Activated T-cell treated with anti-CD3 and anti-CD28 coated beads, Interleukin-2, amount 50 U/mL, for 48 hours (primary cell): Measurements from ENCODE around the gene GPNMB.

Experiments
- DNase-seq, 2 experiments: peaks; one replicate each; pipeline ENCODE4 v3.0.0-alpha.2; 2020

Gene GPNMB

GRCh38 chr7:23276376-23276775 is 29.8 kb downstream of the GPNMB start:
- DNase-seq, result no peak

GRCh38 chr7:23276947-23277346 is 30.4 kb downstream of the GPNMB start:
- DNase-seq, result no peak

- peak in 1 of 2 experiments; percentile 33 for DNase-seq
Observed at GRCh38 chr7:23277359-23277989, 30.9 kb downstream of the GPNMB start.

GRCh38 chr7:23279819-23280525 is 33.4 kb downstream of the GPNMB start:
- no peak for DNase-seq

DNA sequence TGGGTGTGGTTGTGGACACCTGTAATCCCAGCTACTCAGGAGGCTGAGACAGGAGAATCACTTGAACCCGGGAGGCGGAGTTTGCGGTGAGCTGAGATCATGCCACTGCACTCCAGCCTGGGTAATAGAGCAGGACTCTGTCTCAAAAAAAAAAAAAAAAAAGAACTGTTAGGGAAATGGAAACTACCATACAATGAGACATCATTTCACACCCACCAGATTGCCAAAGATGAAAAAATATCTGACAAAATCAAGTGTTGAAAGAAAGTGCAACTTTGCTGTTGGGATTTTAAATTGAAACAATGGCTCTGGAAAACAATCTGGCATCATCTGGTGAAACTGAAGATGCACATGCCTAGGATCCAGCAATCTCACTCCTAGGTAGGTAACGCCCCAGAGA is 36.5 kb downstream of the GPNMB start:
- no peak for DNase-seq

GRCh38 chr7:23284871-23285270 is 38.3 kb downstream of the GPNMB start:
- no peak for DNase-seq

DNA sequence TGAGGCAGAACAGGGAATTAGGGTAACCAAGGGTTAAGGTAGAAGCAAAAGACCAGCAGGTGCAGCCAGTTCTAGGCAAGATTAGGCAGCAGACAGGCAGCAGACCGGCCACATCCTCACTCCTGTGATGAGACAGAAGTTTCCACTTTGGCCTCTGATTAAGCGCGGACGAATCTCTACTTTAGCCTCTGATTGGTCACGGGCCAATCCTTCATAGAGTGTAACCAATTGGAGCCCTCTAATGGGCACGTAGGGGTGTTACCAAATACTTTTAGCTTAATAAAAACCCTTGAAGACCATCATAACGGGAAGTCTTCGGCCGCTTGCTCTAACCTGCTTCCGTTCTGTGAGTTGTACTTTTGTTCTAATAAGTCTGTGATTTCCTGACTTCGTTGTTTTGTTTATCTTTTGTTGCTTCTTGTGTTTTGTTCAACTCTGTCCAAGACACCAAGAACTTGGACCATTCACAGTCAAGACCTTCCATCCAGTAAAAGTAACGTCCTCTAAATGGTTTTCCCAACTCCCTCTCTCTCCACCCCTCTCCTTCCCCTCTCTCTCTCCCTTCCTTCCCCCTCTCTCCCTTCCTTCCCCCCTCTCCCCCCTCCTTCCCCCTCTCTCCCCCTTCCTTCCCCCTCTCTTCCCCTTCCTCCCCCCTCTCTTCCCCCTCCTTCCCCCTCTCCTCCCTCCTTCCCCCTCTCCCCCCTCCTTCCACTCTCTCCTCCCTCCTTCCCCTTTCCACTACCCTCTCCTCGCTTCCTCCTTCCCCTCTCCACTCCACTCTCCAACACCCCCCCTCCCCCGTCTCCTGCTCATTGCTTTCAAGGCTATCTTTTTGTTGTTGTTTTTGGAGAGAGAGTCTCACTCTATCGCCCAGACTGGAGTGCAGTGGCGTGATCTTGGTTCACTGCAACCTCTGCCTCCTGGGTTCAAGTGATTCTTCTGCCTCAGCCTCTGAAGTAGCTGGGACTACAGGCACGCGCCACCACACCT is 39.4 kb downstream of the GPNMB start:
- no peak for DNase-seq

DNA sequence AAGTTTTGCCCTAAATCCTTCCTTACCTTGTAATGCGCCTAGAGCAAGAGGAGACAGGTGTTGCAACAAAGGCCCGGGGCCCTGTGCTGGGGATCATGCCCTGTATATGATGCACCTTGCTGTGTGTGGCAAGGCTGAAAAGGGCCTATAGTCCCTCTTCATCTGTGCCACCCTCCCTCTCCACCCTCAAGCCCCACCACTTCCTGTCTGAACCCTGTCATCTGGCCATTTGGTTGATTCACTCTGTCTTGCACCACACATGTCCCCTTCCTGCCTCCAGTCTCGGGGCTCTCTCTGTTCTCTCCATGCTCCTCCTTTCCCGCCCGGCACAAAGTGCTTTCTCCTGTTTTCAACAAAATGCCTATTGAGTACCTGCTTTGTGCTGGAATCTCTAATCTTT is 41.0 kb downstream of the GPNMB start:
- DNase-seq, result no peak

DNA sequence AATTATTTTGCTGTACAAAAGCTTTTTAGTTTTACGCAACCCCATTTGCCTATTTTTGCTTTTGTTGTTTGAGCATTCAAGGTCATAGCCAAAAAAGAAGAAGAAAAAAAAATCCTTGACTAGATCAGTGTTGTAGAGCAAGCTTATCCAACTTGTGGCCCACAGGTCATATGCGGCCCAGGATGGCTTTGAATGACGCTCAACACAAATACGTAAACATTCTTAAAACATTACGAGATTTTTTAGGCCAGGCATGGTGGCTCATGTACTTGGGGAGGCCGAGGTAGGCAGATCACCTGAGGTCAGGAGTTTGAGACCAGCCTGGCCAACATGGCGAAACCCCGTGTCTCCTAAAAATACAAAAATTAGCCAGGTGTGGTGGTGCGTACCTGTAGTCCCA is 44.4 kb downstream of the GPNMB start:
- DNase-seq, result no peak

GRCh38 chr7:23291957-23292560 is 45.5 kb downstream of the GPNMB start:
- DNase-seq, result no peak

DNA sequence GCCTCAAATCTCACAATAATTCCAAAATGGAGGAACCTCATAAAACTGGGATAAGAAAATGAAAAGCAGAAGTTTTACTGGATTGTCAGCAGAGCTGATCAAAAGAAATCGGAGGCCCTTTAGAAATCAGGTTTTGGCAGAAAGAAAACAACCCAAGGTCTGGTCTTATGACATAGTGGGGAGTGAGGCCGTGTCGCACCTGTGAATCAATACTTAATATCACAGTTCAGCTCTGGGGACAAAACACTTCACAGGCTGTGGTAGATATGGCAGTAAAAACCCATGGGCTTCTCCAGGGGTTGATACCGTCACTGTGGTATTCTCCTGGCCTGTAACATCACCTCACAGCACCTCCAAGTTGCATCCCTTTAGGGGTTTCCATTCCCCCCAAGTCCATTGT is 46.0 kb downstream of the GPNMB start:
- DNase-seq, result no peak

GRCh38 chr7:23293500-23294073 is 47.0 kb downstream of the GPNMB start:
- DNase-seq, result no peak

DNA sequence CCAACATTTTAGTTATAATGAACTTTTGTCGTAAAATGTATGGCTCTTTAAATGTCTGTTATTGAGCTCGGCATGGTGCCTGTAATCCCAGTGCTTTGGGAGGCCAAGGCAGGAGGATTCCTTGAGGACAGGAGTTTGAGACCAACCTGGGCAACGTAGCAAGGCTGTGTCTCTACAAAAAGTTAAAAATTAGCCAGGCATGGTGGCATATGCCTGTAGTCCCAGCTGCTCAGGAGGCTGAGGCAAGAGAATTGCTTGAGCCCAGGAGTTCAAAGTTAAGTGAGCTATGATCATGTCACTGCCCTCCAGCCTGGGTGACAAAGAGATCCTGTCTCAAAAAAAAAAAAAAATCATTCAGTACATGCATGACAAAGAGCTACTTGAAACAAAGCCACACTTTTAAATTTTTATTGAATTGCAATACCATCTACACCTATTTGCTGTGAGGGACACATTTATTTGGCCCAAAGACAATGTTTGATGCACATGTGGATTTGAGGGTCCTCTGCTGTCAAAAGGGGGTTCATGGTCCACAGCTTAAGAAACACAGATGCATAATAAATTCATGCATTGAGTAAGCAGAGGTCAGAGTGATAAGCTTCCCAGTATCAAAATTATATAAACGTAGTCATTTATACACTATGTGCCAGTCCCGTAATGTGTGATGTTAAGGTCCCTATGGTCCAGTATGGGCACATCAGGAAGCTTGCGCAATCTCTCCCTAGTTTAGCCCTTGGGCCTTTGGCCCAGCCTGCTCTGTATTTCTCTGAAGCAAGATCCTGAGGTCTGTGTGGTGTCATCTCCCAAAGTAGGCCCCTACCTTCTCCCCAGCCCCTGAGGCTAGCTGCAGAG is 48.2 kb downstream of the GPNMB start:
- no peak for DNase-seq

- no peak for DNase-seq
Observed at GRCh38 chr7:23295401-23295697, 48.8 kb downstream of the GPNMB start.

- no peak for DNase-seq
Observed at GRCh38 chr7:23298141-23298881, 51.7 kb downstream of the GPNMB start.

DNA sequence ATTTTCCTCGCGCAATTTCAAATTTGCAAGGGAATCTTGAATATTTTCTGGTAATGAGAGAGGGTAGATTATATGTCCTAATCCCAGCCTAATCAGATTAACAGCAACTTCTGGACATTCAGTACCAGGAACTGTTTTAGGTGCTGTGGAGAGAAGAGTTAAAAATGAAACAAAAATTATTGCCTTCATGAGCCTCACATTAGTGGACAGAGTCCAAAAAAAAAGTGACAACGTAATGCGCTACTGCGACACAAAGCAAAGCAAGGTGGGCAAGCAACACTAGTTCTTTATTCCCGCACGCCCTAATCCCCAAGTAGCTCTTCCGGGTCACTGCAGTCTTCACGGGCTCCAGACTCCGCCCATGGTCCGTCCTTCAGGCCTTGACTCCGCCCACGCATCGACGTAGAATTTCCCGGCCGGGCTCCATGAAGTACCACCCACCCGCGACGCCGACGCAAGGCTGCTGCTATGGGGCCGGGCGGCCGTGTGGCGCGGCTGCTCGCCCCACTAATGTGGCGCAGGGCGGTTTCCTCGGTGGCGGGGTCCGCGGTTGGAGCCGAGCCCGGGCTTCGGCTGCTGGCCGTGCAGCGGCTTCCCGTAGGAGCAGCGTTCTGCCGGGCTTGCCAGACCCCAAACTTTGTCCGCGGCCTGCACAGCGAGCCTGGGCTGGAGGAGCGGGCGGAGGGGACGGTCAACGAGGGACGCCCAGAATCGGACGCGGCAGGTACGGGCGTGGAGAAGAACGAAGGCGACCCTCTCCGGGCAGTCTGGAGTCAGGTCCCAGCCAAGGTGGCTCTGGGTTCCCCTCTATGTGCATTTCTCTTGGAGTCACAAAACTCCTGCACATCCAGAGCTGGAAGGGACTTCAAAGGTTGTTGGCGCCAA is 52.6 kb downstream of the GPNMB start, which contains the start of gene MALSU1:
Gene MALSU1 (plus strand): TSS at position 455 of the 885 bp plus-strand sequence. CDS start 14 bp downstream, at position 469.
- peak; percentile 96 to 98 for DNase-seq

DNA sequence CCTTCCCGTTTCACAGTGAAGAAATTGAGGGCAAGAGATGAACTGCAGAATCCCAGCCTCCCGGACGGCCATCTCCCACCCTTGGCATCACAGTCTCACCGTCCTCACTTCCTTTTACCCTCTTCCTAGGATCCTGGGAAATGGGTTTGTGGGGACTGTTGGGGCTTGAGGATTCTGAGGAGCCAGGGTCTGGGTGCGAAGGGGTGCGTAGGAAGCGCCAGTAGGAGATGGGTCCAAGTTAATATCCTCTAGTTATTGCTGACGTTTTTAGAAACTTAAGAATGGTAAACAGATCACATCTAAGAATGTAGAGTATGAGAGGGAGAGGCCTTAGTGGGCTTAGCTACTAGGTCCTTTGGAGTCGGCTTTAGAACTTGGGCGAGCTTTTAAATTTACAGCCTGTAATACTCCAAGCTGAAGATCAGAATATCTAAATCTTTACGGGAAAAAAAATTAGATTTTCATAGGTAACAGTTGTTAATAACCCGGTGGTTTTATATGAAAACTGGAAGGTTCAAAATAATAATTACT is 53.3 kb downstream of the GPNMB start:
- DNase-seq, result no peak

DNA sequence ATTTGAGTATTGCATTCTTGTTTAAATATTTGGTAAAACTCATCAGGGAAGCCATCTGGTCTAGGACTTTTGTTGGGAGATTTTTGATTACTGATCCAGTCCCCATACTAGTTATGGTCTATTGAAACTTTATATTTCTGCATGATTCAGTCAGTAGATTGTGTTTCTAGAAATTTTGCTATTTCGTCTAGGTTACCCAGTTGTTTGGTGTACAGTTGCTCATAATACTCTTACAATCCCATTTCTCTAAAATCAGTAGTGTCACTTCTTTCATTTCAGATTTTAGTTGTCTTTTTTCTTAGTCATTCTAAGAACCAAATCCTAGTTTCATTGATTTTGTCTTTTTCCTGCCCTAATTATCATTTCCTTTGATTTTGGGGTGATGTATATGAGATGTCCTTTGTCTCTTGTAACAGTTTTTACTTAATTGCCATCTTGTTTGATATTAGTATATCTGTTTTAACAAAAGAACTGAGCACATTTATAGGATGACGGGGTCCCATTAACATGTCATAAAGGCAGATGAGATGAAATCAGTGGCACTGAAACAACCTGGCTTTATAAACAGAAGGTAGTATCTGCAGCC is 60.5 kb downstream of the GPNMB start:
- DNase-seq, result no peak

GRCh38 chr7:23308754-23309153 is 62.2 kb downstream of the GPNMB start:
- DNase-seq, result no peak
